CD4-positive, alpha-beta T cell (primary cell): Measurements from ENCODE around the gene SPG11. TPM values are rescaled to one million over a fixed set of nuclear protein-coding genes. Genes with fewer than 3 reads are reported as not detected.
"Not testable (repeated sequence)": the region's sequence is repeated elsewhere in the genome, so short reads cannot be mapped to it uniquely, and the experiment has no call there.

Source experiments
- ATAC-seq: fragments of 200-7000 bp; cut with Tn5 transposase; one replicate; pipeline ENCODE4 v1.10.0; 2022; ENCODE audit warnings: mild to moderate bottlenecking; ENCODE audit not compliant: poor library complexity
- CTCF ChIA-PET: fragments of 350-600 bp; sonication (Branson Sonifier 250); formaldehyde crosslinking; loops from one replicate; lab custom pipeline; 2021; ENCODE audit warnings: antibody characterized with exemption, inconsistent platforms; lab: Charles Lee
- POLR2A ChIA-PET: fragments of 350-600 bp; sonication (Branson Sonifier 250); formaldehyde crosslinking; loops from one replicate; lab custom pipeline; 2021; ENCODE audit warnings: antibody characterized with exemption, inconsistent platforms; lab: Charles Lee
- DNase-seq, 14 experiments: peaks; one replicate each; pipeline ENCODE4 v3.0.0-alpha.2; 2013 to 2020; ENCODE audit warnings: mixed read lengths in 2 of 14
- H3K27ac ChIP-seq, 2 donors: one replicate each; pipeline versions ENCODE4 v1.5.1 to v1.7.0; 2013; ENCODE audit warnings: low read length in 2 of 2, low read depth in 1 of 2, mild to moderate bottlenecking in 1 of 2
- H3K27me3 ChIP-seq, 2 experiments: 1 replicate in 1 of 2; 2 replicates in 1 of 2; pipeline versions ENCODE4 v1.6.1 to v1.7.0; 2013; ENCODE audit warnings: low read length in 2 of 2, control low read depth in 1 of 2, mild to moderate bottlenecking in 1 of 2, moderate library complexity in 1 of 2; ENCODE audit not compliant: insufficient read depth in 2 of 2, control insufficient read depth in 1 of 2
- H3K36me3 ChIP-seq: one replicate; pipeline ENCODE4 v1.6.1; 2013; ENCODE audit warnings: low read length, control low read depth; ENCODE audit not compliant: insufficient read depth
- H3K4me1 ChIP-seq: one replicate; pipeline ENCODE4 v1.6.1; 2013; ENCODE audit warnings: low read length, control low read depth; ENCODE audit not compliant: insufficient read depth
- H3K4me3 ChIP-seq: one replicate; pipeline ENCODE4 v1.5.1; 2013; ENCODE audit warnings: mild to moderate bottlenecking, low read length, moderate library complexity
- H3K9me3 ChIP-seq, 2 experiments: 1 replicate in 1 of 2; 2 replicates in 1 of 2; pipeline versions ENCODE4 v1.6.1 to v1.7.0; 2013; ENCODE audit warnings: low read length in 2 of 2, mild to moderate bottlenecking in 2 of 2, control low read depth in 1 of 2, moderate library complexity in 1 of 2; ENCODE audit not compliant: control insufficient read depth in 1 of 2, insufficient read depth in 1 of 2
- H3K27ac Mint-ChIP-seq: one replicate; pipeline ENCODE4 v1.8.0; 2020; ENCODE audit warnings: mixed read lengths
- H3K27me3 Mint-ChIP-seq: one replicate; pipeline ENCODE4 v1.8.0; 2021; ENCODE audit warnings: mixed read lengths
- H3K36me3 Mint-ChIP-seq: one replicate; pipeline ENCODE4 v1.8.0; 2021; ENCODE audit warnings: low read depth, mixed read lengths
- H3K4me1 Mint-ChIP-seq: one replicate; pipeline ENCODE4 v1.8.0; 2021; ENCODE audit warnings: low read depth, mixed read lengths
- H3K4me3 Mint-ChIP-seq: one replicate; pipeline ENCODE4 v1.8.0; 2020; ENCODE audit warnings: mild to moderate bottlenecking, mixed read lengths
- H3K9me3 Mint-ChIP-seq: one replicate; pipeline ENCODE4 v1.8.0; 2020; ENCODE audit warnings: mixed read lengths
- CTCF ChIP-seq: fragments of 200-600 bp; IDR thresholded peaks from one replicate; pipeline ENCODE4 v1.8.0; 2022; ENCODE audit warnings: antibody characterized with exemption, mild to moderate bottlenecking
- intact Hi-C, 2 experiments: fragments of 100-400 bp; cut with DNase I in 1 of 2; cut with micrococcal nuclease in 1 of 2; formaldehyde crosslinking; loops; one replicate each; pipeline versions ENCODE4 v1.15.1 to v1.9.0; 2023 to 2025; cut with DNase I, micrococcal nuclease
- total RNA-seq, 174 experiments: library from RNA in 2 of 174; stranded (reverse) in 2 of 174; gene quantifications; one replicate each; pipeline ENCODE4 v1.2.3 and lab custom pipeline; 2021 to 2026

The SPG11 gene
- total RNA-seq, 2 experiments from 2014 or later = 49.9 to 51.3 TPM

DNA sequence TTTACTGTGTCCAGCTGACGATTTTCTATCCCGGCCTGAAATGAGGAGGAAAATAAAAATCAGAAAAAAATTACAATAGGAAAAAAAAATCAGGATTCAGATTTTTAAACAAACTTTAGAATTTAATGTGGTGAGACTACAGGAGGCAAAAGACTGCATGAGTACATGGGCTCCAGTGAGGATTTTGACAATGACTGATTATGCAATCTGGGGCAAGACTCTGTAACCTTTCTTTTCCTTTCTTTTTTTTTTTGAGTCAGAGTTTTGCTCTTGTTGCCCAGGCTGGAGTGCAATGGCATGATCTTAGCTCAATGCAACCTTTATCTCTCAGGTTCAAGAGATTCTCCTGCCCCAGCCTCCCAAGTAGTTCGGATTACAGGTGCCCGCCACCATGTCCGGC lies 29.9 kb downstream of the SPG11 start:
- CTCF ChIA-PET = interaction anchor here (1.3 kb wide), 1 partner anchor 18 kb away, joined by 3 read pairs; no protein-coding TSS in a partner anchor
- TF ChIP-seq CTCF = no peak
- H3K36me3 ChIP-seq = peaks cover 51% of the 10 kb centered on the region
- no peaks in the 10 kb centered on the region for H3K9me3 Mint-ChIP-seq
- ATAC-seq (no peak), DNase-seq (no peak)
- intact Hi-C loops = no loop called here
- peaks cover 14% of the 10 kb centered on the region for H3K4me1 Mint-ChIP-seq
- H3K27ac Mint-ChIP-seq = no peak overlapping the region
- H3K36me3 Mint-ChIP-seq = peaks cover 89% of the 10 kb centered on the region
- H3K27ac ChIP-seq = no peak overlapping the region
- H3K27me3 Mint-ChIP-seq = no peaks in the 10 kb centered on the region
- H3K27me3 ChIP-seq = no peaks in the 10 kb centered on the region
- no peak overlapping the region for H3K4me3 Mint-ChIP-seq
- H3K4me1 ChIP-seq = no peaks in the 10 kb centered on the region
- POLR2A ChIA-PET = interaction anchor here (1.7 kb wide), 1 partner anchor 78 kb away, joined by 4 read pairs; the partner anchor contains the start of genes B2M and PATL2
- H3K4me3 ChIP-seq = no peak overlapping the region
- H3K9me3 ChIP-seq = no peaks in the 10 kb centered on the region

- H3K4me1 Mint-ChIP-seq, H3K4me1 ChIP-seq, H3K9me3 Mint-ChIP-seq, H3K27ac Mint-ChIP-seq, DNase-seq, H3K4me3 Mint-ChIP-seq, H3K4me3 ChIP-seq, H3K9me3 ChIP-seq, H3K27me3 Mint-ChIP-seq, POLR2A ChIA-PET, ATAC-seq, intact Hi-C loops, H3K27ac ChIP-seq, H3K27me3 ChIP-seq: not testable (repeated sequence)
- H3K36me3 Mint-ChIP-seq = peaks cover 92% of the 10 kb centered on the region
- H3K36me3 ChIP-seq = peaks cover 73% of the 10 kb centered on the region
- CTCF ChIA-PET = interaction anchor here (0.7 kb wide), 1 partner anchor 43 kb away, joined by 5 read pairs; no protein-coding TSS in a partner anchor
Measured at GRCh38 chr15:44625286-44625685, 38.2 kb downstream of the SPG11 start.

GRCh38 chr15:44623178-44623577 lies 40.3 kb downstream of the SPG11 start:
- Histone ChIP-seq H3K4me3 (no peak overlapping the region), H3K27ac (no peak overlapping the region), H3K9me3 (no peaks in the 10 kb centered on the region), H3K4me1 (no peaks in the 10 kb centered on the region), H3K27me3 (no peaks in the 10 kb centered on the region), H3K36me3 (peaks cover 72% of the 10 kb centered on the region)
- peak overlapping the region; percentile 17 for H3K27ac Mint-ChIP-seq
- H3K36me3 Mint-ChIP-seq = peaks cover 88% of the 10 kb centered on the region
- no peak for TF ChIP-seq CTCF
- ATAC-seq (no peak), DNase-seq (no peak)
- peaks cover 6% of the 10 kb centered on the region for H3K4me1 Mint-ChIP-seq
- no peaks in the 10 kb centered on the region for H3K27me3 Mint-ChIP-seq
- intact Hi-C loops = no loop called here
- no peak overlapping the region for H3K4me3 Mint-ChIP-seq
- POLR2A ChIA-PET = no interaction called here
- no peaks in the 10 kb centered on the region for H3K9me3 Mint-ChIP-seq
- CTCF ChIA-PET = no interaction called here

GRCh38 chr15:44620081-44620480 lies 43.4 kb downstream of the SPG11 start:
- Mint-ChIP-seq H3K4me3 (no peak overlapping the region), H3K36me3 (peaks cover 92% of the 10 kb centered on the region), H3K9me3 (no peaks in the 10 kb centered on the region), H3K4me1 (no peaks in the 10 kb centered on the region), H3K27ac (no peak overlapping the region), H3K27me3 (no peaks in the 10 kb centered on the region)
- H3K27ac ChIP-seq = no peak overlapping the region
- CTCF ChIA-PET = no interaction called here
- ATAC-seq = no peak
- no peaks in the 10 kb centered on the region for H3K27me3 ChIP-seq
- H3K4me3 ChIP-seq = no peak overlapping the region
- POLR2A ChIA-PET = interaction anchor here (1.0 kb wide), 1 partner anchor 91 kb away, joined by 3 read pairs; the partner anchor contains the start of genes B2M and PATL2
- H3K36me3 ChIP-seq = peaks cover 77% of the 10 kb centered on the region
- TF ChIP-seq CTCF = no peak
- no peaks in the 10 kb centered on the region for H3K4me1 ChIP-seq
- intact Hi-C loops = no loop called here
- no peaks in the 10 kb centered on the region for H3K9me3 ChIP-seq
- no peak for DNase-seq
